T1000 (cell line): ENCODE results near the gene OPCML.

ENCODE experiments used
- DNase-seq: peaks from one replicate; lab custom pipeline; 2025; ENCODE audit warnings: mixed read lengths; lab: John Stamatoyannopoulos, UW

The OPCML gene

DNA sequence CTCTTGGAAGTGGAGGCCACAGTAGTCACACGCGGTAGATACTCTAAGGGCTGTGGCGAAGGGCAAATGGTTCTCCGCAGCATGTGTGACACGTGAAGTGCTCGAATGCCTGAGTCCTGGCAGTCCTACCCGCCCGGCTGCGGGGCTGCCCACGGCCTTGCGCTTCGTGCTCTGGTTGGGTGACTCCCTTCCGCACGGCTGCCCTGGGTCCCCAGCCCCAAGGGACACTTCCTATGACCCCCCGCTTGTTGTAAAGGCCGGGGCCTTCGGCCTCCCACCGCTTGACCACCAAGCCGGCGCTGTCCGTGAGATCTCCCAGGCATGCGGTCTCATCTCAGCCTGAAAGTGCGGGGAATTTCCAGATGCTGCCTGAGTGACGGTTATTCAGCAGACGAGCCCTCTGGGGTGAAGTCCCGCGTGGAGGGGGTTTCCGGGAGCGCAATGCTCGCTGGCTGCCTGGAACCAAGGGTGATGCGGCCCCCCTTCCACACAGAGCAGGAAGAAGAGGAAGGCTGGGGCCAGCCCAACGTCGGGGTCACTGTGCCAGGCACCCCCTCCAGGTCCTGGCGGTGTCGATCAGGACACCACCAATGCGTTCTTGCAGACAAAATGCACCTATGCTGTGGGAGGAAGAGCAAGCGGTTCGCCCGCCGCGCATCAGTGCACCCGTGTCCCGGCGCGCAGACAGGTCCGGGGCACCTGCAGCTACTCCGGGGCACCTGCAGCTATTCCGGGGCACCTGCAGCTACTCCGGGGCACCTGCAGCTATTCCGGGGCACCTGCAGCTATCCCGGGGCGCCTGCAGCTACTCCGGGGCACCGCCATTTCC, 171.2 kb downstream of the OPCML start:
- DNase-seq, result no peak

- no peak for DNase-seq
Observed at GRCh38 chr11:133355095-133355494, 177.2 kb downstream of the OPCML start.

DNA sequence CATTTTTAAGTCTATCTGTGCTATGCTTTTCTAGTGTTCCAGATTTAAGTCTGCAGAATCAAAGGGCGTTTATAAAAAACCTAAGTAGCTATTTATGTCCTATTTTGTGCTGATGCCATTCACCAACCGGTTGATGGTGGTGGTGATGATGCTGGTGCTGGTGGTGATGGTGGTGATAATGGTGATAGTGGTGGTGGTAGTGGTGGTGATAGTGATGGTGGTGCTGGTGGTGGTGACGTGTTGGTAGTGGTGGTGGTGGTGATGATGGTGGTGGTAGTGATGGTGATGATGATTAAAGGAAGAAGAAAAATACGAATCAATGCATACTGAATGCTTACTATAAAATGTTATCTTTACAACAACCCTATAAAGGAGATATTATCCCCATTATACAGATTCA, 178.2 kb downstream of the OPCML start:
- DNase-seq, result no peak

- DNase-seq, result no peak
Observed at GRCh38 chr11:133350045-133350444, 182.3 kb downstream of the OPCML start.

DNA sequence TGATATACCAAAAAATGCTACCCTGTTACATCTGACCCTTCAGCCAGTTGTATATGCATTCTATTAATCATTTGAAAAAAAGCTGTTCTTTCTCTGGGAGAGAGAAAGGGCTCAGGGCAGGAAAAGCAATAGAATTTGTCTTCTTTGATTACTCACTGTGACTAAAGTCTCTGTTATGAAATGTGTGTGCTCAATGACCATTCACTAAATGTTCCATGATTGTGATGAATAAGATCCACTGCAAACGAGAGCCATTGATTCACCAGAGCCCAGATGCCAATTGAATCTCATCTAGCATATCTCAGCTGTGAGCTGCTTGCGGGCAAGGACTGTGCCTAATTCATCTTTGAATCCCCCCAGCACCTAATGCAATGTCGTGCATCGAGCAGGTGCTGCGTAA, 184.3 kb downstream of the OPCML start:
- no peak for DNase-seq

GRCh38 chr11:133346137-133346536, 186.2 kb downstream of the OPCML start:
- DNase-seq, result no peak

DNA sequence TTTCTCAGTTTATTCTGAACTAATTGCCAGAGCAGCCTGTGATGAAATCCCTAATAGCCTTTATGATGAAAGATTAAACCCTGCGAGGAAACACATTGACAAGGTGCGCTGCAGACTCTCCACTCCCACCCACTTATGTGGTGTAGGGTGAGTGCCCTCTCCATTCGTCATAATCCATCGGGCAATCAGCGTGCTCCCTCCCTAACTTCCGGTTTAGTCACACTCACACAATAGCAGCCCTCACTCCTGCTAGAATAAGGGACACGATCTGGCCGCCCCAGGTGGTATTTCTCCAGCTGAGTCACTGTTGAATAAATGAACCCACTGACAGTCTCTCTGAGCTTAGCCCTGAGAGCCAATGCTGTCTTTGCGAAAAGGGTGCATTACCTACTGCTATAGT, 188.3 kb downstream of the OPCML start:
- DNase-seq, result no peak

GRCh38 chr11:133339495-133340140, 192.7 kb downstream of the OPCML start:
- DNase-seq, result no peak

- no peak for DNase-seq
Observed at GRCh38 chr11:133338588-133338987, 193.7 kb downstream of the OPCML start.

GRCh38 chr11:133337951-133338418, 194.3 kb downstream of the OPCML start:
- DNase-seq, result no peak

GRCh38 chr11:133337193-133337592, 195.1 kb downstream of the OPCML start:
- DNase-seq, result no peak

DNA sequence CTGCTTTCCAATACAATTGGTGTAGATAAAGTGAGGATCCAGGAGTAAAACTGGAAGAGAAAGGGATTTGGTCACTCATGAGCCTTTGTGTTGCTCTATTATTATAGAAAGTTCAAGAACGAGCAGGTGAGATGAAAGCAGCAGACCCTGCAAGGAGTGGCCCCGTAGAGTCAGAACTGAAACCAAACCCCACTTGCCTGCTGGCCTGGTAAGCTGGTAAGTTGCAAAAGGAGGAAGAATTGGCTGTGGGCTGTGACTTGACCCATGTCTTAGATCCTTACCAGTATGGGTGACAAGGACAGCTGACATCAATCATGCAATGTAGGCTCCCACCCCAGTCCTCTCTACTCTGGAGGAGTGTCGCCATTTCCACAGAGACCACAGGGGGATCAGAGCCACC, 201.3 kb downstream of the OPCML start:
- no peak for DNase-seq

DNA sequence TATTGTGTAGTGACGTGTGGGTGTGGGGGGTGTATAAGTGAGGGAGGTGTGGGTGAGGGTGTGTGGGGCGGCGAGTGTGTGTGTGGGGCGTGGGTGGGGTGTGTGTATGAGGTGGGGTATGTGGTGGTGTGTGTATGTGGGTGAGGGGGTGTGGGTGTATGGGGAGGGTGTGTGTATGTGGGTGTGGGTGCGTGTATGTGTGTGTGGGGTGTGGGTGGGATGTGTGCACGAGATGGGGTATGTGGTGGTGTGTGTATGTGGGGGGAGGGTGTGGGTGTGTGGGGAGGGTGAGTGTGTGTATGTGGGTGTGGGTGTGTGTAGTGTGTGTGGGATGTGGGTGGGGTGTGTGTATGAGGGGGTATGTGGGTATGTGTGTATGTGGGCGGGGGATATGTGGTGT, 205.5 kb downstream of the OPCML start:
- no peak for DNase-seq

DNA sequence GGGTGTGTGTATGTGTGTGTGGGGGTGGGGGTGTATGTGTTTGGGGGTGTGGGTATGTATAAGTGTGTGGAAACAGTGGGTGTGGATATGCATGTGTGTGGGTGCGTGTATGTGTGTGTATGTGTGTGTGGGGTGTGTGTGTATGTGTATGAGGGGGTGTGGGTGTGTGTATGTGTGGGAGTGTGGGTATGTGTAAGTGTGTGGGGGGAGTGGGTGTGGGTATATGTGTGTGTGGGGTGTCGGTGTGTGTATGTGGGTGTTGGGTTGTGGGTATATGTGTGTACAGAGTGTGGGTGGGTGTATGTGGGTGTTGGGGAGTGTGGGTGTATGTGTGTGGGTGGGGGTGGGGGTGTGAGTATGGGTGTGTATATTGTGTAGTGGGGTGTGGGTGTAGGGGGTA, 206.0 kb downstream of the OPCML start:
- DNase-seq, result no peak

DNA sequence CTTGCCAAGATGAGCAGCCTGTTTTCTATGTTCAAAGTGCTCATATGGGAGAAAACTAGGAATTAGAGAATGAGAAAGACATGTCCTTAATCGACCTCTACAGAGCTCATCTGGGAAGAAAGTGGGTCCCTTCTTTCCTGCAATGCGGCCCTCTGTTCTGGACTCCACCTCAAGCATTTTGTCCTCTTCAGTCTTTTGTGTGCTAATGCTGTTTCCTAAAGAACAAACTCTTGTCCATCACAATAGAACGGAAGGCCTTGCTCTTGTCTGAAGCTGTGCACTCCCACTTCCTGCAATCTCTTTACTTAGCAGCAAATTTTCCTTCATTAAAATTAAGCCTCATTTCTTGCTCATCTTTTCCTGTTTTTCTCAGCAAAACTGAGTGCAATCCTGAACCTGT, 206.6 kb downstream of the OPCML start:
- no peak for DNase-seq

DNA sequence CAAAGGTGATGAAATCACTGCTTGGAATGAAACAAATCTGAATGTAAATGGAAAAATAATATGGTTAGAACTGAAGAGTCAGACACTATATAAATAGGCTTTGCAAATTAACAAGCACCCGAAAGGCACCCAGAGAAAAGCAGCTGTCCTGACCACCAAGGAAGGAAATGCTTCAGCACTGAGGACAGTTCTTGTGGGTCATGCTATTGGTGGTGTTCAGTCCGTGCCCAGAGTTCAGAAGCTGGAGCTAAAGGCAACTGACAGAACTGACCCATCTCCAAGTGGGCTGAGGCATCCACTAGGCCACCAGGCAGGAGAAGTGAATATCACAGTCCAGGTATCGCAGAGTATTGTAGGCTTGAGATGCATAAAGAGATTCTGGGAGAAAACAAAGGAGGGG, 208.9 kb downstream of the OPCML start:
- no peak for DNase-seq

DNA sequence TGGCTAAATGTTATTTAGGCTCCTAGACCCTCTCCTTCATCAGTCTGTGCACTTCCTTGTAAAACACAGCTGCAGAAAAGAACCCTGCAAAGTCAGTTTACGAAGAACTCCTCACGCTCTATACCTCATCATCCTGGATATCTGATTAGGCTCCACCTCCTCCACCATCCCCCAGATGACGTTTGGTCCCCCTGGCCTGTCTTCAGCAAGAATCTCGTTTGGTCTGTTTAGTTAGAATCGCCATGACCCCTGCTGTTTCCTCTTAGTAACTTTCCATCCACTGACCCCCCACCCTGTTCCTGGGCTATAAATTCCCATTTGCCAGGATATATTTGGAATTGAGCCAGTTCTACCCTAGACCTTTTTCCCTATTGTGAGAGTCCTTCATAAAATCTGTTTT, 214.1 kb downstream of the OPCML start:
- no peak for DNase-seq

DNA sequence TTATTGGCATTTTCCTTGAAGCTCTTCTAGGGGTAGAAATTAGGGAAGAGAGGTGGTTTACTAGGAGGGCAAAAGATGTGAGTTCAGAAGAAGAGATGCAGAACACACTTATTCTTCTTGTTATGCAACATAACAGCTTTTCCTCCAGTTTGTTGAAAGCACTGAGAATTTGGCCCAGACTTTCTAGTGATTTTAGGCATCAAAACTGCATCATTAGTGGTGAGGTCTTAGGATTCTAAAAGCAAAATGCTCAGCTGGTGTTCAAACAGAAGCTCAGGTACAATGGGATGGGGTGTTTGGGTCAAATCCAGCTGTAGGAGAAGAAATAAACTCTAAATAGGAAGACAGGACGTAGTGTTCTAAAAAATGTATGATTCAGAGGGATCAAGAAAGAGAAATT, 221.1 kb downstream of the OPCML start:
- no peak for DNase-seq

GRCh38 chr11:133306019-133306418, 226.3 kb downstream of the OPCML start:
- DNase-seq, result no peak

- DNase-seq, result no peak
Observed at GRCh38 chr11:133305208-133305956, 226.9 kb downstream of the OPCML start.

- no peak for DNase-seq
Observed at GRCh38 chr11:133303262-133303661, 229.0 kb downstream of the OPCML start.

DNA sequence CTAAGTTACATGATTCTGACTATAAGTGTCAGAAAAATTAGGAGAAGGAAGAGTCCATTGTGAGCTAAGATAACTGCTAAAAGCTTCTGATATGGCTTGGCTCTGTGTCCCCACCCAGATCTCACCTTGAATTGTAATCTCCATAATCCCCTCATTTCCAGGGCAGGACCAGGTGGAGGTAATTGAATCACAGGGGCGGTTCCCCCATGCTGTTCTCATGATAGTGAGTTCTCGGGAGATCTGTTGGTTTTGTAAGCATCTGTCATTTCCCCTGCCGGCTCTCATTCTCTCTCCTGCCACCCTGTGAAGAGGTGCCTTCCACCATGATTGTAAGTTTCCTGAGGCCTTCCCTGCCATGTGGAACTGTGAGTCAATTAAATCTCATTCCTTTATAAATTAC, 230.2 kb downstream of the OPCML start:
- DNase-seq, result no peak

DNA sequence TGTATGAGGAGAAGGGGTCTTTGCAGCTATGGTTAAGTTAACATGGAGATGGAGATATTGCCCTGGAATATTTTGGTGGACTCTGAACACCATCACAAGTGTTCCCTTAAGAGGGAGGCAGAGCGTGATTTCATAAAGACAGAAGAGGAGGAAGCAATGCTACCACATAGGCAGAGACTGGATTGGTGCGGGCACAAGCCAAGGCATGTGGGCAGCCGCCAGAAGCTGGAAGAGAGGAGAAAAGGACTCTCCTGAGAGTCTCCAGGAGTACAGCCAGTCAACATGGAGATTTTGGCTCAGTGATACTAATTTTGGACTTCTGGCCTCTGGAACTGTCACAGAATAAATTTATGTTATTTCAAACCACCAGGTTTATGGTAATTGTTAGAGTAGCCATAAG, 231.6 kb downstream of the OPCML start:
- no peak for DNase-seq
